Measurements from ENCODE around the gene MTX2.
"Not testable (repeated sequence)": the region's sequence is repeated elsewhere in the genome, so short reads cannot be mapped to it uniquely, and the experiment has no call there.

MTX2 gene

GRCh38 chr2:176373155-176373554 is 103.9 kb downstream of the MTX2 start:
- not testable (repeated sequence) for DNase-seq (ENCODE audit: low read depth in 1 of 2, low spot score in 1 of 2)

- no peak for DNase-seq (ENCODE audit: low read depth in 1 of 2, low spot score in 1 of 2)
Measured at GRCh38 chr2:176378323-176378722, 109.1 kb downstream of the MTX2 start.

- no peak for DNase-seq (ENCODE audit: low read depth in 1 of 2, low spot score in 1 of 2)
Measured at GRCh38 chr2:176380341-176380740, 111.1 kb downstream of the MTX2 start.

- DNase-seq (ENCODE audit: low read depth in 1 of 2, low spot score in 1 of 2), result no peak
Measured at GRCh38 chr2:176383100-176383499, 113.9 kb downstream of the MTX2 start.

- no peak for DNase-seq (ENCODE audit: low read depth in 1 of 2, low spot score in 1 of 2)
Measured at GRCh38 chr2:176383836-176384442, 114.7 kb downstream of the MTX2 start.

GRCh38 chr2:176385219-176385759 is 116.0 kb downstream of the MTX2 start:
- DNase-seq (ENCODE audit: low read depth in 1 of 2, low spot score in 1 of 2), result no peak

GRCh38 chr2:176385838-176386237 is 116.6 kb downstream of the MTX2 start:
- DNase-seq (ENCODE audit: low read depth in 1 of 2, low spot score in 1 of 2), result no peak

Data from activated CD4-positive, alpha-beta T cell treated with anti-CD3 and anti-CD28 coated beads, Interleukin-2, amount 50 U/mL, for 24 hours (primary cell).